ENCODE measurements around the gene CYFIP1.

DNA sequence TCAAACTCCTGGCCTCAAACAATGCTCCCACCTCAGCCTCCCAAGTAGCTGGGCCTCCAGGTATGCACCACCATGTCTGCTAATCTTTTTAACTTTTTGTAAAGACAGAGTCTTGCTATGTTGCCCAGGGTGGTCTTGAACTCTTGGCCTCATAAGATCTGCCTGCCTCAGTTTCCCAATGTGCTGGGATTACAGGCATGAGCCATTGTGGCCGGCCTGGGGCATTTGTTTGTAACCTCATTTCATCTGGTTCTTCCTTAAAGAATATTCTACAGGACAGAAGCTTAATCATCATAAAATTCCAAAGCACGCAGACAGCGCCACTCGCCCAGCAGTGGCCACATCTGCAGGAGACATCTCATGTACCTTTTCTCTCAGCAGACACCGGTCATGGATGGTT, 23.6 kb upstream of the CYFIP1 start:
- TF ChIP-seq, protein P1, sequence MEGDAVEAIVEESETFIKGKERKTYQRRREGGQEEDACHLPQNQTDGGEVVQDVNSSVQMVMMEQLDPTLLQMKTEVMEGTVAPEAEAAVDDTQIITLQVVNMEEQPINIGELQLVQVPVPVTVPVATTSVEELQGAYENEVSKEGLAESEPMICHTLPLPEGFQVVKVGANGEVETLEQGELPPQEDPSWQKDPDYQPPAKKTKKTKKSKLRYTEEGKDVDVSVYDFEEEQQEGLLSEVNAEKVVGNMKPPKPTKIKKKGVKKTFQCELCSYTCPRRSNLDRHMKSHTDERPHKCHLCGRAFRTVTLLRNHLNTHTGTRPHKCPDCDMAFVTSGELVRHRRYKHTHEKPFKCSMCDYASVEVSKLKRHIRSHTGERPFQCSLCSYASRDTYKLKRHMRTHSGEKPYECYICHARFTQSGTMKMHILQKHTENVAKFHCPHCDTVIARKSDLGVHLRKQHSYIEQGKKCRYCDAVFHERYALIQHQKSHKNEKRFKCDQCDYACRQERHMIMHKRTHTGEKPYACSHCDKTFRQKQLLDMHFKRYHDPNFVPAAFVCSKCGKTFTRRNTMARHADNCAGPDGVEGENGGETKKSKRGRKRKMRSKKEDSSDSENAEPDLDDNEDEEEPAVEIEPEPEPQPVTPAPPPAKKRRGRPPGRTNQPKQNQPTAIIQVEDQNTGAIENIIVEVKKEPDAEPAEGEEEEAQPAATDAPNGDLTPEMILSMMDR (IDR thresholded peaks at IDR 0.05; ENCODE audit: poor library complexity, severe bottlenecking): no peak
- TF ChIP-seq POLR2AphosphoS5 (IDR thresholded peaks at IDR 0.05): no peak
- TF ChIP-seq, protein P2, sequence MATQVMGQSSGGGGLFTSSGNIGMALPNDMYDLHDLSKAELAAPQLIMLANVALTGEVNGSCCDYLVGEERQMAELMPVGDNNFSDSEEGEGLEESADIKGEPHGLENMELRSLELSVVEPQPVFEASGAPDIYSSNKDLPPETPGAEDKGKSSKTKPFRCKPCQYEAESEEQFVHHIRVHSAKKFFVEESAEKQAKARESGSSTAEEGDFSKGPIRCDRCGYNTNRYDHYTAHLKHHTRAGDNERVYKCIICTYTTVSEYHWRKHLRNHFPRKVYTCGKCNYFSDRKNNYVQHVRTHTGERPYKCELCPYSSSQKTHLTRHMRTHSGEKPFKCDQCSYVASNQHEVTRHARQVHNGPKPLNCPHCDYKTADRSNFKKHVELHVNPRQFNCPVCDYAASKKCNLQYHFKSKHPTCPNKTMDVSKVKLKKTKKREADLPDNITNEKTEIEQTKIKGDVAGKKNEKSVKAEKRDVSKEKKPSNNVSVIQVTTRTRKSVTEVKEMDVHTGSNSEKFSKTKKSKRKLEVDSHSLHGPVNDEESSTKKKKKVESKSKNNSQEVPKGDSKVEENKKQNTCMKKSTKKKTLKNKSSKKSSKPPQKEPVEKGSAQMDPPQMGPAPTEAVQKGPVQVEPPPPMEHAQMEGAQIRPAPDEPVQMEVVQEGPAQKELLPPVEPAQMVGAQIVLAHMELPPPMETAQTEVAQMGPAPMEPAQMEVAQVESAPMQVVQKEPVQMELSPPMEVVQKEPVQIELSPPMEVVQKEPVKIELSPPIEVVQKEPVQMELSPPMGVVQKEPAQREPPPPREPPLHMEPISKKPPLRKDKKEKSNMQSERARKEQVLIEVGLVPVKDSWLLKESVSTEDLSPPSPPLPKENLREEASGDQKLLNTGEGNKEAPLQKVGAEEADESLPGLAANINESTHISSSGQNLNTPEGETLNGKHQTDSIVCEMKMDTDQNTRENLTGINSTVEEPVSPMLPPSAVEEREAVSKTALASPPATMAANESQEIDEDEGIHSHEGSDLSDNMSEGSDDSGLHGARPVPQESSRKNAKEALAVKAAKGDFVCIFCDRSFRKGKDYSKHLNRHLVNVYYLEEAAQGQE (IDR thresholded peaks at IDR 0.05; ENCODE audit: borderline replicate concordance): no peak
- TF ChIP-seq TAF1 (IDR thresholded peaks at IDR 0.05; ENCODE audit: low read depth): no peak

Data from neural cell (in vitro differentiated cells).